PC-3 (cell line): Measurements from ENCODE around the gene SAMD4A. TPM values are rescaled to one million over a fixed set of nuclear protein-coding genes. Genes with fewer than 3 reads are reported as not detected.

ENCODE experiments used
- ATAC-seq: fragments of 200-7000 bp; cut with Tn5 transposase; 2 replicates; pipeline ENCODE4 v1.9.1; 2020; ENCODE audit warnings: mild to moderate bottlenecking, moderate library complexity
- BruUV-seq: library from RNA; stranded (reverse); fragments of 400-500 nt; replicated peaks from 2 replicates; lab custom pipeline; 2021; lab: Mats Ljungman, UMichigan
- CTCF ChIA-PET: fragments of 300-600 bp; sonication (Branson Sonifier 250); formaldehyde crosslinking; loops from one replicate; lab custom pipeline; 2022; ENCODE audit warnings: antibody characterized with exemption; lab: Charles Lee
- POLR2A ChIA-PET: fragments of 300-600 bp; sonication (Branson Sonifier 250); formaldehyde crosslinking; loops from one replicate; lab custom pipeline; 2022; ENCODE audit warnings: antibody characterized with exemption; ENCODE audit not compliant: unreplicated experiment; lab: Charles Lee
- DNase-seq: peaks from one replicate; pipeline ENCODE4 v3.0.0-alpha.2; 2015
- H2AFZ ChIP-seq: fragments of 300-600 bp; sonication (generic); 2 replicates; pipeline ENCODE4 v1.6.0; 2016; ENCODE audit warnings: antibody characterized with exemption, low read length
- H3F3A ChIP-seq: fragments of 300-600 bp; sonication (generic); one replicate; pipeline ENCODE4 v1.6.0; 2017; ENCODE audit warnings: antibody characterized with exemption, low read length, control low read depth, mild to moderate bottlenecking; ENCODE audit not compliant: unreplicated experiment
- H3K27ac ChIP-seq: fragments of 300-600 bp; sonication (generic); 2 replicates; pipeline ENCODE4 v1.5.1; 2016; ENCODE audit warnings: mild to moderate bottlenecking, low read length
- H3K27me3 ChIP-seq: fragments of 300-600 bp; sonication (generic); 2 replicates; pipeline ENCODE4 v1.6.1; 2016; ENCODE audit warnings: low read length, mixed read lengths
- H3K36me3 ChIP-seq: fragments of 300-600 bp; sonication (generic); 2 replicates; pipeline ENCODE4 v1.6.1; 2016; ENCODE audit warnings: low read depth, mixed run types, low read length, mixed read lengths
- H3K4me1 ChIP-seq: fragments of 300-600 bp; sonication (generic); 2 replicates; pipeline ENCODE4 v1.5.1; 2016; ENCODE audit warnings: low read length; ENCODE audit not compliant: insufficient read depth
- H3K4me2 ChIP-seq: fragments of 300-600 bp; sonication (generic); 2 replicates; pipeline ENCODE4 v1.6.0; 2016; ENCODE audit warnings: low read length
- H3K4me3 ChIP-seq: fragments of 300-600 bp; sonication (generic); 2 replicates; pipeline ENCODE4 v1.5.1; 2016; ENCODE audit warnings: mild to moderate bottlenecking, low read length, mixed read lengths
- H3K79me2 ChIP-seq: fragments of 300-600 bp; sonication (generic); 2 replicates; pipeline ENCODE4 v1.6.1; 2017; ENCODE audit warnings: low read length, mixed read lengths
- H3K9ac ChIP-seq: fragments of 300-600 bp; sonication (generic); 2 replicates; pipeline ENCODE4 v1.6.0; 2016; ENCODE audit warnings: mild to moderate bottlenecking, low read length
- H3K9me2 ChIP-seq: fragments of 300-600 bp; sonication (generic); replicated peaks from 2 replicates; pipeline ENCODE4 v1.6.1; 2016; ENCODE audit warnings: mixed run types, low read length, mixed read lengths
- H3K9me3 ChIP-seq: fragments of 300-600 bp; sonication (generic); 2 replicates; pipeline ENCODE4 v1.6.1; 2016; ENCODE audit warnings: low read length, mixed read lengths
- H4K20me1 ChIP-seq: fragments of 300-600 bp; sonication (generic); 2 replicates; pipeline ENCODE4 v1.6.1; 2016; ENCODE audit warnings: low read length, mixed read lengths
- CTCF ChIP-seq: fragments of 300-600 bp; sonication (generic); conservative IDR thresholded peaks from 2 replicates; pipeline ENCODE4 v1.5.1; 2017; ENCODE audit warnings: antibody characterized with exemption, low read depth, mild to moderate bottlenecking, low read length
- EZH2 ChIP-seq: fragments of 300-600 bp; sonication (generic); IDR thresholded peaks from one replicate; pipeline ENCODE4 v1.6.1; 2017; ENCODE audit warnings: antibody characterized with exemption, mild to moderate bottlenecking, low read length; ENCODE audit not compliant: unreplicated experiment
- EZH2phosphoT487 ChIP-seq: fragments of 300-600 bp; sonication (generic); IDR thresholded peaks from 2 replicates; pipeline ENCODE4 v1.6.1; 2018; ENCODE audit warnings: mild to moderate bottlenecking, antibody characterized with exemption, low read length, borderline replicate concordance
- intact Hi-C: fragments of 100-400 bp; cut with micrococcal nuclease; formaldehyde crosslinking; loops from 2 replicates; pipeline ENCODE4 v1.9.0; 2023
- total RNA-seq: library from RNA; depleted of rRNA; stranded (reverse); fragments of >200 nt; gene quantifications from 2 replicates; pipeline ENCODE4 v1.2.3, GENCODE V29; 2014

Gene SAMD4A
- total RNA-seq, 1 experiment from 2014 or later: 42.9 TPM

- Histone ChIP-seq H2AFZ (no peak overlapping the region), H3K9ac (no peak overlapping the region), H3K4me2 (no peak overlapping the region), H3F3A (peaks cover 6% of the 10 kb centered on the region), H4K20me1 (no peaks in the 10 kb centered on the region), H3K36me3 (peaks cover 16% of the 10 kb centered on the region; the same call in 1 of the 2 replicates), H3K4me3 (no peak overlapping the region), H3K27me3 (no peaks in the 10 kb centered on the region), H3K79me2 (no peaks in the 10 kb centered on the region), H3K9me3 (no peaks in the 10 kb centered on the region), H3K9me2 (no peaks in the 10 kb centered on the region), H3K27ac (no peak overlapping the region), H3K4me1 (peaks cover 30% of the 10 kb centered on the region)
- intact Hi-C loops: loop anchor here (5.0 kb wide), 5 partner anchors 48 to 662 kb away; no protein-coding TSS in a partner anchor
- ATAC-seq (no peak), DNase-seq (no peak)
- TF ChIP-seq CTCF (no peak), EZH2 (no peak), EZH2phosphoT487 (no peak)
- BruUV-seq: no TSS peak
- POLR2A ChIA-PET: interaction anchor here (0.7 kb wide), 1 partner anchor 562 kb away, joined by 4 read pairs; no protein-coding TSS in a partner anchor
- CTCF ChIA-PET: interaction anchor here (0.5 kb wide), 1 partner anchor 263 kb away, joined by 14 read pairs; no protein-coding TSS in a partner anchor
Observed at GRCh38 chr14:54769951-54770863, 203.3 kb downstream of the SAMD4A start.

DNA sequence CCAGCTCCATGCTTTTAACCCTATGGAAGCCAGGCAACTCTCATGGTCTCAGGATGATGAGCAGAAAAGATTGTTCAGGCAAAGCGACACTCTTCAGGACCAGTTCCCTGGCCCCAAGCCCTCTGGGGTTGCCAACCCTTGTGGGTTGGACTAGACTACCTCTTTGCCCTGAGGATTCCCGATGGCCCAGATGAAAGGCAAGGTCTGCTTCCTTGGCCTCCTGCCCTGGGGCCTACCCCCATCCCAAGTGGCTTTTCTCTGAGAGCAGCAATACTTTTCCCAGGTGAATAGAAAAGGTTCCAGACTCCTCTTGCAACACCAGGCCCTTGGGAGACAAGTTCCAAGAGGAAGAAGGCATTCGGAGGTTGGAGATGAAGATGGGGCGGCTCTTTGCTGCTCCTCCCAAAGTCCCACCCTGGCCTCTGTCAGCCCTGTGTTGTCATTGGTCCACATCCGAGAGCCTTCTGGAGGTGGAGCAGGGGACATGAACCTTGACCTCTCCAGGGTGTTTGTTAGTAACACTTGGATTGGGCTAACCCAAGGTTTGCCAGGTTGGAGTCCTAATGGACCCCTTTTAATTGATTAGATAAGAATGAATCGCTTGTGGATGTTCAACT lies 204.6 kb downstream of the SAMD4A start:
- DNase-seq (no peak), ATAC-seq (no peak)
- no peak overlapping the region for H2AFZ ChIP-seq
- H3K27ac ChIP-seq: peak overlapping the region; percentile 85
- peaks cover 20% of the 10 kb centered on the region; the same call in 1 of the 2 replicates for H3K36me3 ChIP-seq
- no peaks in the 10 kb centered on the region for H4K20me1 ChIP-seq
- peaks cover 6% of the 10 kb centered on the region for H3F3A ChIP-seq
- ChIA-PET POLR2A (interaction anchor here (0.6 kb wide), 1 partner anchor 25 kb away, joined by 4 read pairs; no protein-coding TSS in a partner anchor), CTCF (interaction anchor here (0.6 kb wide), 1 partner anchor 83 kb away, joined by 3 read pairs; no protein-coding TSS in a partner anchor)
- no TSS peak for BruUV-seq
- intact Hi-C loops: loop anchor here (1.0 to 5.0 kb wide), 7 partner anchors 49 to 661 kb away; partner anchors contain the start of gene CNIH1
- TF ChIP-seq CTCF (no peak), EZH2phosphoT487 (no peak), EZH2 (no peak)
- H3K4me1 ChIP-seq: peaks cover 30% of the 10 kb centered on the region
- H3K9me2 ChIP-seq: no peaks in the 10 kb centered on the region
- no peaks in the 10 kb centered on the region for H3K79me2 ChIP-seq
- H3K4me3 ChIP-seq: no peak overlapping the region
- no peaks in the 10 kb centered on the region for H3K27me3 ChIP-seq
- H3K9ac ChIP-seq: peak overlapping the region; percentile 72; the same call in 1 of the 2 replicates
- H3K4me2 ChIP-seq: peak overlapping the region; percentile 68
- no peaks in the 10 kb centered on the region for H3K9me3 ChIP-seq
